HG03469 (cell line): ENCODE measurements around the gene RAB34.
"Not testable (repeated sequence)": the region's sequence is repeated elsewhere in the genome, so short reads cannot be mapped to it uniquely, and the experiment has no call there.

Experiments
- ATAC-seq: cut with Tn5 transposase; IDR thresholded peaks from one replicate; pipeline ENCODE4 v1.9.1; 2021; ENCODE audit warnings: mild to moderate bottlenecking, moderate library complexity, moderate number of reproducible peaks; ENCODE audit not compliant: unreplicated experiment

Gene RAB34

GRCh38 chr17:28746611-28747050, 29.0 kb upstream of the RAB34 start:
- no peak for ATAC-seq

GRCh38 chr17:28745786-28746411, 28.2 kb upstream of the RAB34 start:
- no peak for ATAC-seq

- no peak for ATAC-seq
Measured at GRCh38 chr17:28744972-28745785, 27.5 kb upstream of the RAB34 start.

GRCh38 chr17:28744104-28744971, 26.7 kb upstream of the RAB34 start:
- ATAC-seq: no peak

- ATAC-seq: peak; percentile 30
Measured at GRCh38 chr17:28743243-28744103, 25.8 kb upstream of the RAB34 start, which contains the start of gene TRAF4. TRAF4 (plus strand) TSS chr17:28744011; CDS start chr17:28744113, 102 bp downstream.

- ATAC-seq: no peak
Measured at GRCh38 chr17:28741358-28742349, 24.0 kb upstream of the RAB34 start.

- ATAC-seq: no peak
Measured at GRCh38 chr17:28740406-28741357, 23.0 kb upstream of the RAB34 start.

- no peak for ATAC-seq
Measured at GRCh38 chr17:28738680-28739384, 21.2 kb upstream of the RAB34 start.

- ATAC-seq: peak; percentile 37
Measured at GRCh38 chr17:28737770-28738679, 20.4 kb upstream of the RAB34 start.

- ATAC-seq: no peak
Measured at GRCh38 chr17:28737316-28737715, 19.6 kb upstream of the RAB34 start.

- not testable (repeated sequence) for ATAC-seq
Measured at GRCh38 chr17:28735913-28736769, 18.5 kb upstream of the RAB34 start.

- ATAC-seq: no peak
Measured at GRCh38 chr17:28735242-28735722, 17.6 kb upstream of the RAB34 start.

- no peak for ATAC-seq
Measured at GRCh38 chr17:28734712-28735241, 17.1 kb upstream of the RAB34 start.

- ATAC-seq: no peak
Measured at GRCh38 chr17:28733346-28733745, 15.7 kb upstream of the RAB34 start.

GRCh38 chr17:28729950-28730330, 12.3 kb upstream of the RAB34 start:
- ATAC-seq: no peak
